Measurements from ENCODE around the gene PARL. TPM values are rescaled to one million over a fixed set of nuclear protein-coding genes. Genes with fewer than 3 reads are reported as not detected.

Gene PARL
- total RNA-seq, 1 experiment from 2014 or later = 69.7 TPM

DNA sequence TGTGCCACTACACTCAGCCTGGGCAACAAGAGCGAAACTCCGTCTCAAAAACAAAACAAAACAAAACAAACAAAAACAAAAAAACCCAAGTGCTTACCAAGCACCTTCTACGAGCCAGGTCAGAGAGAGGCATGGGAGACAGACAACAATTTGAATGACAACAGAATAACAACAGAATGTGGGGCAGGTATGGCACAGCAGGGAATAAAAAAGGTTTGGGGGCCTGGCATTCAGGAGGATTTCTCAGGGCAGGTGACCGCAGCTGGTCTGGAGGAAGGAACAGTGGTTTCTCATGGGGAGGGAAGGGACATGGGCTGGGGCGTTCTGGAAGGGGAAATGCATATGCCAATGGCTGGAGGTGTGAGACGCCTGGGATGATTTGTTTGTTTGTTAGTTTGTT is 22.5 kb upstream of the PARL start:
- no peaks in the 10 kb centered on the region for H3K9me3 ChIP-seq (ENCODE audit: control insufficient read depth in 1 of 2, insufficient read depth in 1 of 2, low read depth in 1 of 2, low read length in 2 of 2)
- intact Hi-C loops (cut with micrococcal nuclease) = no loop called here
- ChIA-PET RAD21 (ENCODE audit: low non-redundant PET in 1 of 2, low total read pairs in 2 of 2, uncharacterized antibody in 2 of 2, unreplicated experiment in 2 of 2) (no interaction called here), CTCF (interaction anchor here (2.3 kb wide), 1 partner anchor 11 kb away, joined by 7 read pairs; no protein-coding TSS in a partner anchor), POLR2A (no interaction called here)
- no peaks in the 10 kb centered on the region for H3K36me3 ChIP-seq (ENCODE audit: control insufficient read depth in 1 of 2, insufficient read depth in 2 of 2, low read length in 2 of 2)
- no peak overlapping the region for H3K4me3 ChIP-seq (replicated peaks in 1 of 2; ENCODE audit: low read depth in 1 of 2, low read length in 2 of 2)
- H3K4me1 ChIP-seq (ENCODE audit: control insufficient read depth in 1 of 2, insufficient read depth in 2 of 2, low read length in 2 of 2) = no peaks in the 10 kb centered on the region
- no peaks in the 10 kb centered on the region for H4K20me1 ChIP-seq (ENCODE audit: insufficient read depth)
- H3K9ac ChIP-seq (ENCODE audit: low read length) = no peak overlapping the region
- no peaks in the 10 kb centered on the region for H3K9me2 ChIP-seq (ENCODE audit: insufficient read depth)
- no peaks in the 10 kb centered on the region for H3K79me2 ChIP-seq (ENCODE audit: insufficient read depth, low read length)
- no TSS peak for BruUV-seq (replicated peaks)
- no peak overlapping the region for H3K4me2 ChIP-seq (ENCODE audit: low read length)
- TF ChIP-seq POLR2A (IDR thresholded peaks at IDR 0.05; ENCODE audit: borderline replicate concordance, extremely low read depth, insufficient read depth, insufficient read length) (no peak), CEBPB (IDR thresholded peaks at IDR 0.05; ENCODE audit: low read depth) (no peak)
- no peaks in the 10 kb centered on the region for H3K27me3 ChIP-seq (ENCODE audit: insufficient read depth, low read length)
- H3K27ac ChIP-seq (ENCODE audit: low read depth, low read length) = no peak overlapping the region
- no peak for DNase-seq (ENCODE audit: low read depth, low spot score)
- ATAC-seq = no peak
- no peak overlapping the region for H2AFZ ChIP-seq (ENCODE audit: low read depth, low read length, poor library complexity, severe bottlenecking)

DNA sequence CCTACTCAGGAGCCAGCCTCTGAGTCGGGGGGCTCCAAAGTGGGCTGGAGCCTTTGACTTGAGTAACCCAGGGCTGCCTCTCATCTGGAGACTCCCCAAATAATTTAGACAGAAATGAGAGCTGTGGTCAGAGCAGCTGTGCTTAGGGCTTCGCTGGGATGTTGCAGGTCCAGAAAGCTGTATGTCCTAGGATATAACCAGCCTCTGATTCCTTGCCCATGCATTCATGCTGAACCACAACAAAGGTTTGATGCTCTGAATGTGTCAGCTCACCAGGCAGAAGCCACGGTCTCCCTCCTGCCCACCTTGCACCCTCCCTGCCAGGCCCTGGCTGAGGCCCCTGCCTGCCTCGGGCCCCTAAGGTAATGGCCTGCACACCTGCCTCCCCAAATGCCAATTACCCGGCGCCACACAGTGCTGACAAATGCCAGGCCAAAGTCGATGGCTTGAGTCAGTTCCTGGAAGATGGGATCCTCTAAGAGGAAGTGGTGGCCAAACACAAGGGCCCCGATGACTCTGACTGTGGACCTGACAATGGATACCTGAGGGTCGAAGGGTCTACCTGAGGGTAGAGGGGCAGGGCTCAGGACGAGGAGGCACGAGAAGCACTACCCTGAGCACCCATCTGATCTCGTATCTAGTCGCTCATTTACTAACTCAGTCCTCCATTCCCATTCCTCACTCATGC is 21.7 kb upstream of the PARL start:
- no peak overlapping the region for H3K4me3 ChIP-seq (replicated peaks in 1 of 2; ENCODE audit: low read depth in 1 of 2, low read length in 2 of 2)
- no peaks in the 10 kb centered on the region for H4K20me1 ChIP-seq (ENCODE audit: insufficient read depth)
- ChIA-PET RAD21 (ENCODE audit: low non-redundant PET in 1 of 2, low total read pairs in 2 of 2, uncharacterized antibody in 2 of 2, unreplicated experiment in 2 of 2) (no interaction called here), POLR2A (no interaction called here), CTCF (interaction anchor here (2.3 kb wide), 1 partner anchor 11 kb away, joined by 7 read pairs; no protein-coding TSS in a partner anchor)
- no peaks in the 10 kb centered on the region for H3K79me2 ChIP-seq (ENCODE audit: insufficient read depth, low read length)
- no peaks in the 10 kb centered on the region for H3K9me2 ChIP-seq (ENCODE audit: insufficient read depth)
- H3K27me3 ChIP-seq (ENCODE audit: insufficient read depth, low read length) = no peaks in the 10 kb centered on the region
- no peak for DNase-seq (ENCODE audit: low read depth, low spot score)
- no peak overlapping the region for H3K27ac ChIP-seq (ENCODE audit: low read depth, low read length)
- no peak for ATAC-seq
- H3K9ac ChIP-seq (ENCODE audit: low read length) = no peak overlapping the region
- TF ChIP-seq MAX (IDR thresholded peaks at IDR 0.05) (no peak), FOSL1 (IDR thresholded peaks at IDR 0.05; ENCODE audit: low read depth) (no peak), JUND (IDR thresholded peaks at IDR 0.05) (no peak), SRF (IDR thresholded peaks at IDR 0.05; ENCODE audit: low read depth) (no peak), SIN3A (IDR thresholded peaks at IDR 0.05; ENCODE audit: low read depth) (no peak), EZH2phosphoT487 (IDR thresholded peaks at IDR 0.05; ENCODE audit: borderline replicate concordance) (no peak), SP1 (IDR thresholded peaks at IDR 0.05; ENCODE audit: low read depth) (no peak)
- TF ChIP-seq, protein P1, sequence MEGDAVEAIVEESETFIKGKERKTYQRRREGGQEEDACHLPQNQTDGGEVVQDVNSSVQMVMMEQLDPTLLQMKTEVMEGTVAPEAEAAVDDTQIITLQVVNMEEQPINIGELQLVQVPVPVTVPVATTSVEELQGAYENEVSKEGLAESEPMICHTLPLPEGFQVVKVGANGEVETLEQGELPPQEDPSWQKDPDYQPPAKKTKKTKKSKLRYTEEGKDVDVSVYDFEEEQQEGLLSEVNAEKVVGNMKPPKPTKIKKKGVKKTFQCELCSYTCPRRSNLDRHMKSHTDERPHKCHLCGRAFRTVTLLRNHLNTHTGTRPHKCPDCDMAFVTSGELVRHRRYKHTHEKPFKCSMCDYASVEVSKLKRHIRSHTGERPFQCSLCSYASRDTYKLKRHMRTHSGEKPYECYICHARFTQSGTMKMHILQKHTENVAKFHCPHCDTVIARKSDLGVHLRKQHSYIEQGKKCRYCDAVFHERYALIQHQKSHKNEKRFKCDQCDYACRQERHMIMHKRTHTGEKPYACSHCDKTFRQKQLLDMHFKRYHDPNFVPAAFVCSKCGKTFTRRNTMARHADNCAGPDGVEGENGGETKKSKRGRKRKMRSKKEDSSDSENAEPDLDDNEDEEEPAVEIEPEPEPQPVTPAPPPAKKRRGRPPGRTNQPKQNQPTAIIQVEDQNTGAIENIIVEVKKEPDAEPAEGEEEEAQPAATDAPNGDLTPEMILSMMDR (IDR thresholded peaks at IDR 0.05 in 2 of 3, conservative IDR thresholded peaks at IDR 0.05 in 1 of 3; ENCODE audit: borderline replicate concordance in 1 of 3, insufficient read depth in 1 of 3, low read depth in 2 of 3, low read length in 2 of 3) = no peak
- no TSS peak for BruUV-seq (replicated peaks)
- H3K4me1 ChIP-seq (ENCODE audit: control insufficient read depth in 1 of 2, insufficient read depth in 2 of 2, low read length in 2 of 2) = no peaks in the 10 kb centered on the region
- H3K9me3 ChIP-seq (ENCODE audit: control insufficient read depth in 1 of 2, insufficient read depth in 1 of 2, low read depth in 1 of 2, low read length in 2 of 2) = no peaks in the 10 kb centered on the region
- no peak overlapping the region for H3K4me2 ChIP-seq (ENCODE audit: low read length)
- no peak overlapping the region for H2AFZ ChIP-seq (ENCODE audit: low read depth, low read length, poor library complexity, severe bottlenecking)
- intact Hi-C loops (cut with micrococcal nuclease) = no loop called here
- no peaks in the 10 kb centered on the region for H3K36me3 ChIP-seq (ENCODE audit: control insufficient read depth in 1 of 2, insufficient read depth in 2 of 2, low read length in 2 of 2)

All from HCT116 (cell line).